ENCODE measurements around the gene SLC29A3.

- TF ChIP-seq POLR2A (IDR thresholded peaks at IDR 0.05) (no peak), CTCF (IDR thresholded peaks at IDR 0.05) (no peak)
Observed at GRCh38 chr10:71366690-71367089, 47.6 kb downstream of the SLC29A3 start.

Measured in uterus (tissue), 2 donors.